GM12872 (cell line): ENCODE results near the gene PPFIA2.
A peak's percentile ranks its signal among the peaks of the same experiment; 100 is the strongest.

Source experiments
- TF ChIP-seq, protein P1 (sequence below): IDR thresholded peaks from 3 replicates; pipeline ENCODE4 v1.5.1; 2011; ENCODE audit warnings: low read depth, mild to moderate bottlenecking, low read length, moderate library complexity; ENCODE audit not compliant: insufficient read depth

Gene PPFIA2

DNA sequence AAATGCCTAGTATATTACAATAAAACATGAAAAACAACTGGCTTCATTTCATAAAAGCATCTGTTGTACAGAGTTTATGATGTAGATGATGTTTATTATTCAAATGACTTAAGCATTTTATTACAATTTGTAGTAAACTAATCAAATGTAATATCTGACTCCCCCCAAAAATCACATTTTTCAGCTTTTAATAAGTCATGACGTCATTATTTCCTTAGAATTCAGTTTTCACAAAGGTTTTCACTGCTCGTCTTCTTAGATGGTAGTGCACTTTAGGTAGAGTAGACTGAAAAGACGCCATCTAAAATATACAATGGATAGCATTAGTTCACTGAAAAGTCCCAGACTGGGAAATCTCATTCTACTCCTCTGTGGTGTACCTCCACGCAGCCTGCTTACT lies 499.8 kb downstream of the PPFIA2 start:
- TF ChIP-seq, protein P1, sequence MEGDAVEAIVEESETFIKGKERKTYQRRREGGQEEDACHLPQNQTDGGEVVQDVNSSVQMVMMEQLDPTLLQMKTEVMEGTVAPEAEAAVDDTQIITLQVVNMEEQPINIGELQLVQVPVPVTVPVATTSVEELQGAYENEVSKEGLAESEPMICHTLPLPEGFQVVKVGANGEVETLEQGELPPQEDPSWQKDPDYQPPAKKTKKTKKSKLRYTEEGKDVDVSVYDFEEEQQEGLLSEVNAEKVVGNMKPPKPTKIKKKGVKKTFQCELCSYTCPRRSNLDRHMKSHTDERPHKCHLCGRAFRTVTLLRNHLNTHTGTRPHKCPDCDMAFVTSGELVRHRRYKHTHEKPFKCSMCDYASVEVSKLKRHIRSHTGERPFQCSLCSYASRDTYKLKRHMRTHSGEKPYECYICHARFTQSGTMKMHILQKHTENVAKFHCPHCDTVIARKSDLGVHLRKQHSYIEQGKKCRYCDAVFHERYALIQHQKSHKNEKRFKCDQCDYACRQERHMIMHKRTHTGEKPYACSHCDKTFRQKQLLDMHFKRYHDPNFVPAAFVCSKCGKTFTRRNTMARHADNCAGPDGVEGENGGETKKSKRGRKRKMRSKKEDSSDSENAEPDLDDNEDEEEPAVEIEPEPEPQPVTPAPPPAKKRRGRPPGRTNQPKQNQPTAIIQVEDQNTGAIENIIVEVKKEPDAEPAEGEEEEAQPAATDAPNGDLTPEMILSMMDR, result no peak

DNA sequence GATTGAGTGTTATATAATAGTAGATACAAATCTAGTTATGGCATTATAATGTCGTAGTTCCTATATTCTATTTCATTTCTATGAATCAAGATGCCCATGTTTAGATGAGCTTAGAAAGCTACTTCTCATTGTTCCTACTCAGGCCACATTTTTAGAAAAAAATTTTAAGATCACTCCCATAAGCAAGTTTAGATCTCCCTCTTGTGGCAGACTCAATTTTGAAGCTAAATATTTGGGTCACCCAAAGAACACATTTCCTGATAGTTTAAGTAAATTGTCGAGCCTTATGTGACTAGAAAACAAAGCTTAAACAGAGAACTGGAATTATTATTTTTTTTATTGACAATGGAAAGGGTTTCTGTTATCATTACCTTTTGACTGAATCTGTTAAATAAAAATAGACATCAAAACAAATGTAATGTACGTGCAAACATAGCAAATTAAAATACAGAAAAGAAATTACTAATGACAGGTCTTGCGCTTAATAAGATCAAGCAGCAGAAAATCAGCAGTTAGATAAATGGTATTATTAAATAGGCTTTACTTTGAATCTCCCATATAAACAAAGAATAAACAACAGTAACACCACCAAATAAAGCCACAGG lies 501.1 kb downstream of the PPFIA2 start:
- TF ChIP-seq, protein P1, result peak; percentile 35; the same call in 1 of the 3 replicates

DNA sequence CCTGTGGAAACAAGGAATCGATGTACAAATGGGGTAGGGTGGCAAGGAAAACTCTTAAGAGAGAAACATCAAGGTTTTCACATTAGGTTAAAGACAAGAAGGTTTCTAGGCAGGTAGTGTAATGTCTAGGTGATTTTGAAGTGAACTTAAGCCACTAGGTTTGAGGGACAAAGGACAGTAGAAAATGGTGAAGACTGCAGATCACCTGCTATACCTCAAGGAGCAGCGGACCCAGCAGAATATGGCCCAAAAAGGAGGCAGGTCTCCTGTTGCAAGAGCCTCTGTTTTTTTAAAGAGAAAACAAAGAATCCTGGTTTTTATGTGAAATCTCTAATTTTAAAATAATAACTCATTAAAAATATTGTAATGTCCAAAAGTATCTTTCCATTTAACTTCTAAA lies 503.2 kb downstream of the PPFIA2 start:
- TF ChIP-seq, protein P1, result no peak

DNA sequence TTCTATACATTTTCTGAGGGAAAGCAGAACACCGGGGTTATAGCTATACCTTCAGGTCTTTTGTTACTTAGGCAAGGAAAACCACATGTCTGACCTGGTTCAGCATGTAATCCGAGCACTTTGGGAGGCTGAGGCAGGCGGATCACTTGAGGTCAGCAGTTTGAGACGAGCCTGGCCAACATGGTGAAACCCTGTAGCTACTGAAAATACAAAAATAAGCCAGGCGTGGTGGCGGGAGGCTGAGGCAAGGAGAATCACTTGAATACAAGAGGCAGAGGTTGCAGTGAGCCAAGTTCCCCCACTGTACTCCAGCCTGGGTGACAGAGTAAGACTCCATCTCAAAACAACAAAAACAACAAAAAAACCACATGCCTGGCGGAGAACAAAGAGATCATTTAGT lies 503.7 kb downstream of the PPFIA2 start:
- TF ChIP-seq, protein P1, result no peak

DNA sequence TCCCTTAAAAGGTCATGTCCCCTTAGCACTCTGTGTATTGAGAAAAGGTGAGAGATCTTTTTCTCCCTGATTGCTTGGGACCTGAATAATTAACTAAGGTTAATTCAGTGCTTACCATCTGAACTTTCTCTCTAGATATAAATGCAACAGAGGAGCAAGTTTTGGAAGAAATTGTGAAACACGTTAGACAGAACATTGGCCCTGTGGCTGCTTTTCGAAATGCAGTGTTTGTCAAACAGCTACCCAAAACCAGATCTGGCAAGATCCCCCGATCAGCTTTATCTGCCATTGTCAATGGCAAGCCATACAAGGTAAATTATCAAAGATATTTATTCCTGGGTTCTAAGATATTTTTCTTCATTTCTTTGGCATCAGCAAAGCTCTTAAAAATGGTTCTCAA lies 505.8 kb downstream of the PPFIA2 start:
- TF ChIP-seq, protein P1, result no peak

DNA sequence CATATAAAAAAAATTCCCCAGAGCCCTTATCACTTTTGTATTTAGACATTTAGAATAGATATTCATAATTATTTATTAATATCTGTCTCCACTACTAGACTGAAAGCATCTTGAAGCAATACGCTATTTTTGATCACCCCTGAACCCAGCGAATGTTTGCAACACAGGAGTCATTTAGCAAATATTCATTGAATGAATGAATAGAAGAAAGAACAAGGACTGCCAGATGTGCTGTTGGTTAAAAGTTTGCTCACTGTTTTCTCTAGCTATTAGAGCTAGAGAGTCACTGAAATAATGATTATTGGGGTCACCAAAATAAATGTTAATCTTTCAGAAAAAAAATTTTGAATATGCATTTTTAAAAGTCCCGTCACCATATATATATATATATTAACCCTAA lies 506.9 kb downstream of the PPFIA2 start:
- TF ChIP-seq, protein P1, result no peak

DNA sequence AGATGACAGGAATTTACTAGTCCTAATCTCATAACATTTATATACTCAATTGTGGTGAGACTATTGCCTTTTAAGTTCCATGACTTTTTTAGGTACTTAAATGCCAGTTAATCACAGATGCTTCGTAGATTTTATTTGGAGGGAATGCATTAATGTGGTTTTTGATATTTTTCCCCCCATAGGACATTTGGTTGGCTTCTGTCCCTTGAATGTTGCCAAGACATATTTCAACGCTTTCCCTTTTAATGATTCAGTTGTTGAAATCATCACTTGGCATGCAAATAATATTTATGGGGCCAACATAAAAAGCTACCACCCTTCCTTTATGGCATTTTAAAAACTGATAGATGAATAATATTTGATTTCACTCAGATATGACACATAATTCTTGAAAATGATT lies 509.2 kb downstream of the PPFIA2 start:
- TF ChIP-seq, protein P1, result no peak
